Stimulated activated naive CD4-positive, alpha-beta T cell treated with Interleukin-2 at 50 U/mL for 16 hours (primary cell): ENCODE data around the gene TNPO3.
"Not testable (repeated sequence)": the region's sequence is repeated elsewhere in the genome, so short reads cannot be mapped to it uniquely, and the experiment has no call there.

ENCODE experiments used
- DNase-seq: peaks from one replicate; lab custom pipeline; 2025; lab: John Stamatoyannopoulos, UW

Gene TNPO3

DNA sequence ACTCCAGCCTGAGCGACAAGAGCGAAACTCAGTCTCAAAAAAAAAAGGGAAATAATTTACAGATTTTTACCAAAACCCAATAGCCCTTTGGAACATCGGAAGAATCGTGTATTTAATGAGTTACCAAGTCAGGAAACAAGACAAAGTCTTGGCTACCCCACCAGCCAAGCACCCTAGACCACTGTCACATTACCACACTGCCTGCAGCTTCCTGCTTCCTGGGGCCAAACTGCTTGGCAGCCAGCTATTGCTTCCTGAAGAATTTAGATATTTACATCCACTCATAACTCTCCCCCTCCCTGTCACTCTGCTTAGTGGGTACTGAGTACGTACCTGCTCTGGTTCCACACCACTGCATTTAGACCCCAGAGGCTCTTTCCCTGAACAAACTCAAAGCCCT, 14.1 kb upstream of the TNPO3 start:
- DNase-seq = no peak

- DNase-seq = no peak
Measured at GRCh38 chr7:129067943-129068548, 13.1 kb upstream of the TNPO3 start.

GRCh38 chr7:129067132-129067561, 12.2 kb upstream of the TNPO3 start:
- DNase-seq = not testable (repeated sequence)

DNA sequence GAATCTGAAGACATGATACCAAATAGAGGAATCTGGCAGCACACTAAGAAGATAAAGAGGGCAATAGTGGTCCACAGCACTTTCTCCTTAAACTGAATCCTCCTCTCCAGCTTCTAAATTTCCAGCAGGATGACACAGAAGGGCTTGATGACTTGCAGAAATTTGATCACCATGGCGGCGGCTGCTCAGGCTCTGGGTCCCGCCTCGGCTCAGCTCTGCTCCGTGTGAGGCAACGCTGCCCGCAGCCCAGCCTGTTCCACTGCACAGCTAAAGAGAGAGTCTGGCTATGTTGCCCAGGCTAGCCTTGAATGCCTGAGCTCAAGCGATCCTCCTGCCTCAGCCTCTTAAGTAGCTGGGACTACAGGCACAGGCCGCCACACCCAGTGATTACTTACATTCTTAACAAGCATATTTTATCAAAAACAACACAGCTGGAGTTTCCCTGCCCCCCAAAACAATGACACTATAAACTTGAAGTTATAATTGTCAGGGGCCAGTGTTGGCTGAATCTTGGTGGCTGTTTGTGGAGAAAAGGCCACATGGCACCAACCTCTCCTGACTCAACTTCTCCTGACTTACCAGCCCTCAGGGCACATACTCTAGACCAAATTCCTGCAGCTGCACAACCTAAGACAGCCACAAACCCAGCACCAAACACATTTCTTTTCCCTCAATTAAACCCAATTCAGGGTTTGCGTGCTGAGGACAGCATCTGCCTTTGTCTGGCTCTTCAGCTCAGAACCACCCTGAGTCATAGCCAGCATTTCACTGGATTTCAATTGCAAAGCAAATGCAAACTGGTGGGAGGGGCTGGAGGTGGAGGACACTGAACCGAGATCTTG, 11.6 kb upstream of the TNPO3 start:
- no peak for DNase-seq

DNA sequence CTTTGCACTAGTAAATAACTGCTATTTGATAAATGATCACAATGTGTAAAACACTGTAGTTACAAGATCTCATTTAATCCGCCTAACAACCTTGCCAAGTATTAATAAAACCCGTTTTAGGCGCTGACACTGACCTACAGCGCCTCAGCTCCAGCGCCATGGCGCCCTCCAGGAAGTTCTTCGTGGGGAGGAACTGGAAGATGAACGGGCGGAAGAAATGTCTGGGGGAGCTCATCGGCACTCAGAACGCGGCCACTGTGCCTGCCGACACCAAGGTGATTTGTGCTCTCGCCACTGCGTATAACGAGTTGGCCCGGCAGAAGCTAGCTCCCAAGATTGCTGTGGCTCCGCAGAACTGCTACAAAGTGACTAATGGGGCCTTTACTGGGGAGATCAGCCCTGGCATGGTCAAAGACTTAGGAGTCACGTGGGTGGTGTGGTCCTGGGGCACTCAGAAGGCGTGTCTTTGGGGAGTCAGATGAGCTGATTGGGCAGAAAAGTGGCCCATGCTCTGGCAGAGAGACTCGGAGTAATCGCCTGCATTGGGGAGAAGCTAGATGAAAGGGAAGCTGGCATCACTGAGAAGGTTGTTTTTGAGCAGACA, 1.1 kb upstream of the TNPO3 start:
- no peak for DNase-seq

GRCh38 chr7:129055294-129055816, 444 bp upstream of the TNPO3 start:
- no peak for DNase-seq

DNA sequence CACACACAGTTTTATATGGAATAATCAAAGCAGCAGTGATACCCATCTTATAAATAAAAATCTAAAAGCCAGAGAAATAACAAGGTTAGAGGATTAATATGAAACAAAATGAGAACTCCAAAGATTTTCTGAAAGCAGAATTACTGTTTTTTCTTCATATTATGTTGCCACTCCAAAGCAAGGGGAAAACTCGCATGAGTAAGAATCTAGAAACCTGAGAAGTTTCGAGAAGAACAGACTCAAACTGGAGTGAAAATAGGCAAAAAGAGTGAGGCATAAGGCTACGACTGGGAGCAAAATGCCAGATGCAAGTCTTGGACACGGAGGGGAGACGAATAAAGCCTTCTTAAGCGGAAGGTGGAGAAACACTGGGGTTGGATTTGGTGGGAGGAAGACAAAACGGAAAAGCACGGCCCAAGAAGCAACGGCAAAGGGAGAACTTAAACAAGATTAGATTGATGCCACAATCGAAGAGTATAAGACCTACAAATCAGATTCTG, 923 bp downstream of the TNPO3 start:
- no peak for DNase-seq

GRCh38 chr7:129052441-129052840, 2.5 kb downstream of the TNPO3 start:
- no peak for DNase-seq

DNA sequence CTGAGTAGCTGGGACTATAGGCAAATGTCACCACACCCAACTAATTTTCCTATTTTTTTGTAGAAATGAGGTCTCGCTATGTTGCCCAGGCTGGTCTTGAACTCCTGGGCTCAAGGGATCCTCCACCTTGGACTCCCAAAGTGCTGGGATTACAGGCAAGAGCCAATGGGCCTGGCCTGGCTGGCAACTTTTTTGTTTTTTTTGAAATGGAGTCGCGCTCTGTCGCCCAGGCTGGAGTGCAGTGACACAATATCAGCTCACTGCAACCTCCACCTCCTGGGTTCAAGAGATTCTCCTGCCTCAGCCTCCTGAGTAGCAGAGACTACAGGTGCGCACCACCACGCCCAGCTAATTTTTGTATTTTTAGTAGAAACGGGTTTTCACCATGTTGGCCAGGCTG, 3.5 kb downstream of the TNPO3 start:
- DNase-seq = not testable (repeated sequence)

DNA sequence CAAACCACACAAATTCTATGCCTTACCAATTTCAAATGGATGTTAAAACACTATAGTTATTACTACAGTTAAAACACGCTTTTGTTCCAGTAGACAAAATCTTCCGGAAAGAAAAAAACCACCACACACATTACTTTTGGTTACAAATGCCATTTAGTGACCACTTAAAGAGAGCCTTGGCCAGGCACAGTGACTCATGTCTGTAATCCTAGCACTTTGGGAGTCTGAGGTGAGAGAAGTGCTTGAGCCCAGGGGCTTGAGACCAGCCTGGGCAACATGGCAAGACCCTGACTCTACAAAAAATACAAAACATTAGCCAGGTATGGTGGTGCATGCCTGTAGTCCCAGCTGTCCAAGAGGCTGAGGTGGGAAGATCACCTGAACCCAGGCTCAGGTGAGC, 7.2 kb downstream of the TNPO3 start:
- DNase-seq = no peak

DNA sequence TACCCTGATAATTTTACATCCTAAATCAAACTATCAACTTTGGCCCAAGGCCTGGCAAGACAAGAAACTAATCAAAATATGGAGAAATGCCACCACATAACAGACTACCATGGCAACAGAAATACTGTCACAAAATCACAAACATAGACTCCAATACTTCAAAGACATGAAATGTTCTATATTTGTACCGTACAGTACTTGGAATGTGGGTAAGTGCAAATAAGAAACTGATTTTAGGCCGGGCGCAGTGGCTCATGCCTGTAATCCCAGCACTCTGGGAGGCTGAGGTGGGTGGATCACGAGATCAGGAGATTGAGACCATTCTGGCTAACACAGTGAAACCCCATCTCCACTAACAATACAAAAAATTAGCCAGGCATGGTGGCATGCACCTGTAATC, 9.2 kb downstream of the TNPO3 start:
- DNase-seq = no peak

- DNase-seq = no peak
Measured at GRCh38 chr7:129043012-129043411, 11.9 kb downstream of the TNPO3 start.

DNA sequence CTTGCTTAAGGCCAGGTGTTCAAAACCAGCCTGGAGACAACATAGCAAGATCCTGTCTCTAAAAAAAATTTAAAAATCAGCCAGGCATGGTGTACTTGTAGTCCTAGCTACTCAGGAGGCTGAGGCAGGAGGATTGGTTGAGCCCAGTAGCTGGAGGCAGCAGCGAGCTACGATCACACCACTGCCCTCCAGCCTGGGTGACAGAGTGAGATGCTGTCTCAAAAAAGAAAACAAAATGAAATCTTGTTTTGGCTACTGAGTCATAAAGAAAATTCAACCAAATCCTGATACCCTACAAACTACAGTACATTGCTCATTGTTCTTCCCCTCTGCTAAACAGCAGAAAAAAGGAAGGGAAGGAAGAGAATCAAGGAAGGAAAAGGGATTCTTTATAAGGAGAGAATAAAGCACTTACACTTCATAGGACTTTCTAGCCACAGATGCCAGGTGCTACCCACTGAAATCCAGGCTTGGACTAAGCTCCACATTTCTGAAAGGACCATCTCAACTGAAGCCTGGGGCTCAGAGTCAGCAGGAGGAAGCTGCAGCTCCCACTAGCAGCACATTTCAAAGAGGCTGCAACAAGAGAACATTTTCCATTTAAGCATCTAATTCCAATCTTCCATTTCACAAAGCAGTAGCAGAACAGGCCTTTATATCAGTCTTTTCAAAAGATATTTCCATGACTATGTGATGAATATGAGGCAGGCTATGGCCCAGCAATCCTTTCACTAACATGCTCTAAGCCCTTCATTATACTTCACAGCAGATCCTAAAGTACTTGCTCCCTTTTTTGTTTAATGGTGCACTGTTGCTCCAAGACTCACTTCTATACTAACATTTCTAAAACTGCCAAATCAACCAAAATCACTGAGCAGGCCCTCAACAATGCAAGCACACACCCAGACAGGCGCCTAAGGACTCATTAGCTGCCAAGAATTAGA, 13.5 kb downstream of the TNPO3 start:
- DNase-seq = no peak

DNA sequence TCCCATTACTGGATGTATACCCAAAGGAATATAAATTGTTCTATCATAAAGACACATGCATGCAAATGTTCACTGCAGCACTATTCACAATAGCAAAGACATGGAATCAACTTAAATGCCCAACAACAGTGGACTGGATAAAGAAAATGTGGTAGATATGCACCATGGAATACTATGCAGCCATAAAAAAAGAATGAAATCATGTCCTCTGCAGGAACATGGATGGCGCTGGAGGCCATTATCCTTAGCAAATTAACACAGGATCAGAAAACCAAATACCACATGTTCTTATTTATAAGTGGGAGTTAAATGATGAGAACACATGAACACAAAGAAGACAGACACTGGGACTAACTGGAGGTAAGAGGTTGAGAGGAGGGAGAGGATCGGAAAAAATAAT, 16.4 kb downstream of the TNPO3 start:
- DNase-seq = not testable (repeated sequence)

- DNase-seq = no peak
Measured at GRCh38 chr7:129037585-129037984, 17.3 kb downstream of the TNPO3 start.

- DNase-seq = no peak
Measured at GRCh38 chr7:129032017-129032416, 22.9 kb downstream of the TNPO3 start.

- no peak for DNase-seq
Measured at GRCh38 chr7:129030440-129030839, 24.5 kb downstream of the TNPO3 start.

DNA sequence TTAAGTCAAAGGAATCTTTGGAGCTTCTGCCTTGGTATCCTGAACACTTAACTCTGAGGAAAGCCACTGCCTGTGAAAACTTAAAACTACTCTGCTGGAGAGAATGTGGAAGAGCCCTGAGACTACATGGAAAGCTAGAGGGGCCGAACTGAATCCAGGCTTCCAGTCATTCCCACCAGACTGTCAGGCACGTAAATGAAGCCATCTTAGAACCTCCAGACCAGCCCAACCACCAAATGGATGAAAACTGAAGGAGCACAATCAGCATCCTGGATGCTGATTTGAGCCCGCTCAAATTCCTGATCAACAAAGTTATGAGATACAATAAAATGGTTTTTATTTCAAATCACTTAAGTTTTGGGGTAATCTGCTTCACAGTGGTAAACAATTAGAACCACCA, 30.8 kb downstream of the TNPO3 start:
- DNase-seq = no peak

- no peak for DNase-seq
Measured at GRCh38 chr7:129021656-129022055, 33.3 kb downstream of the TNPO3 start.

GRCh38 chr7:129017933-129018538, 36.9 kb downstream of the TNPO3 start:
- no peak for DNase-seq

DNA sequence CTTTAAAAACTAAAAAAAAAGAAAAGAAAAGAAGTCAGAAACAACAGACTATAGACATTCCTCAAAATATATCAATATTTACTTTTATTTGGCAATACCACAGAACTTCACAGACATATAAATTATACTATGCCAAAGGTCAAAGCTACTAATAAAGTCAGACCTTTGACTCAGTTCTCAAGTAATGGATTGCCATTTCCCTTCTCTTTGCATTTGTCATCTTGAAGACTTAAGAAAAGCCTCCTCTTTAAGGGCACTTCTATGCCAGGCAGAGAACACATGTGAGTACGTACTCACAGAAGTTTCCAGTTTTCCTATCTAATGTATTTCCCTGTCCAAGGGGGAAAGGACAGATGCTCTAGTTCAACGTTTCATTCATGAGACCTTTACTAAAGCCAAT, 37.6 kb downstream of the TNPO3 start:
- no peak for DNase-seq
